ENCODE measurements around the gene SMG9.
A peak's percentile ranks its signal among the peaks of the same experiment; 100 is the strongest.
"Not testable (repeated sequence)": the region's sequence is repeated elsewhere in the genome, so short reads cannot be mapped to it uniquely, and the experiment has no call there.

Gene SMG9

GRCh38 chr19:43766755-43767043 lies 11.9 kb upstream of the SMG9 start:
- no peak for DNase-seq (ENCODE audit: low read depth)
- no peak overlapping the region for H3K4me3 ChIP-seq (ENCODE audit: low read depth, low read length)
- no peak for TF ChIP-seq CTCF (IDR thresholded peaks at IDR 0.05; ENCODE audit: insufficient read depth, low read depth, low read length, missing control alignments)

GRCh38 chr19:43765109-43765876 lies 10.5 kb upstream of the SMG9 start:
- TF ChIP-seq CTCF (IDR thresholded peaks at IDR 0.05; ENCODE audit: insufficient read depth, low read depth, low read length, missing control alignments) = no peak
- H3K4me3 ChIP-seq (ENCODE audit: low read depth, low read length) = peak overlapping the region; percentile 1
- peak; percentile 97 for DNase-seq (ENCODE audit: low read depth)

GRCh38 chr19:43764684-43765083 lies 9.9 kb upstream of the SMG9 start:
- H3K4me3 ChIP-seq (ENCODE audit: low read depth, low read length) = peak overlapping the region; percentile 1
- not testable (repeated sequence) for DNase-seq (ENCODE audit: low read depth)

GRCh38 chr19:43763473-43763939 lies 8.7 kb upstream of the SMG9 start:
- H3K4me3 ChIP-seq (ENCODE audit: low read depth, low read length) = peak overlapping the region; percentile 20
- TF ChIP-seq CTCF (IDR thresholded peaks at IDR 0.05; ENCODE audit: insufficient read depth, low read depth, low read length, missing control alignments) = no peak
- DNase-seq (ENCODE audit: low read depth) = peak; percentile 87

GRCh38 chr19:43762814-43763213 lies 8.1 kb upstream of the SMG9 start:
- H3K4me3 ChIP-seq (ENCODE audit: low read depth, low read length) = no peak overlapping the region
- no peak for DNase-seq (ENCODE audit: low read depth)
- TF ChIP-seq CTCF (IDR thresholded peaks at IDR 0.05; ENCODE audit: insufficient read depth, low read depth, low read length, missing control alignments) = no peak

- no peak for TF ChIP-seq CTCF (IDR thresholded peaks at IDR 0.05; ENCODE audit: insufficient read depth, low read depth, low read length, missing control alignments)
- no peak overlapping the region for H3K4me3 ChIP-seq (ENCODE audit: low read depth, low read length)
- DNase-seq (ENCODE audit: low read depth) = no peak
These were observed 6.2 kb upstream of the SMG9 start for GRCh38 chr19:43760941-43761340.

- TF ChIP-seq CTCF (IDR thresholded peaks at IDR 0.05; ENCODE audit: insufficient read depth, low read depth, low read length, missing control alignments) = peak; percentile 51
- H3K4me3 ChIP-seq (ENCODE audit: low read depth, low read length) = no peak overlapping the region
- peak; percentile 75 for DNase-seq (ENCODE audit: low read depth)
These were observed 4.8 kb upstream of the SMG9 start for GRCh38 chr19:43759515-43759914.

All from GM12865 (cell line).